Type B pancreatic cell (in vitro differentiated cells): ENCODE results near the gene TTLL11. TPM values are rescaled to one million over a fixed set of nuclear protein-coding genes. Genes with fewer than 3 reads are reported as not detected.
A peak's percentile ranks its signal among the peaks of the same experiment; 100 is the strongest.

ENCODE experiments used
- DNase-seq: peaks from one replicate; pipeline ENCODE4 v3.0.0; 2021; ENCODE audit warnings: mixed read lengths; ENCODE audit not compliant: unreplicated experiment; ENCODE audit errors: extremely low spot score
- H3K27ac Mint-ChIP-seq: 2 replicates; pipeline ENCODE4 v1.8.0; 2021; ENCODE audit warnings: mild to moderate bottlenecking, mixed read lengths
- H3K27me3 Mint-ChIP-seq: 2 replicates; pipeline ENCODE4 v1.8.0; 2021; ENCODE audit warnings: mixed read lengths
- H3K36me3 Mint-ChIP-seq: 2 replicates; pipeline ENCODE4 v1.8.0; 2021; ENCODE audit warnings: mixed read lengths
- H3K4me1 Mint-ChIP-seq: one replicate; pipeline ENCODE4 v1.8.0; 2021; ENCODE audit warnings: mixed read lengths; ENCODE audit not compliant: unreplicated experiment
- H3K4me3 Mint-ChIP-seq: 2 replicates; pipeline ENCODE4 v1.8.0; 2021; ENCODE audit warnings: mild to moderate bottlenecking, mixed read lengths
- H3K9me3 Mint-ChIP-seq: 2 replicates; pipeline ENCODE4 v1.8.0; 2021; ENCODE audit warnings: mixed read lengths
- total RNA-seq: library from RNA; stranded (reverse); gene quantifications from 2 replicates; pipeline ENCODE4 v1.2.1, GENCODE V29; 2021; ENCODE audit warnings: low replicate concordance
- TF ChIP-seq, protein P1 (sequence below): fragments of 200-600 bp; sonication (generic); conservative IDR thresholded peaks from 2 replicates; pipeline ENCODE4 v1.5.0; 2021; ENCODE audit warnings: antibody characterized with exemption, mild to moderate bottlenecking

Gene TTLL11
- total RNA-seq, 1 donor from 2014 or later, result 8.6 TPM

DNA sequence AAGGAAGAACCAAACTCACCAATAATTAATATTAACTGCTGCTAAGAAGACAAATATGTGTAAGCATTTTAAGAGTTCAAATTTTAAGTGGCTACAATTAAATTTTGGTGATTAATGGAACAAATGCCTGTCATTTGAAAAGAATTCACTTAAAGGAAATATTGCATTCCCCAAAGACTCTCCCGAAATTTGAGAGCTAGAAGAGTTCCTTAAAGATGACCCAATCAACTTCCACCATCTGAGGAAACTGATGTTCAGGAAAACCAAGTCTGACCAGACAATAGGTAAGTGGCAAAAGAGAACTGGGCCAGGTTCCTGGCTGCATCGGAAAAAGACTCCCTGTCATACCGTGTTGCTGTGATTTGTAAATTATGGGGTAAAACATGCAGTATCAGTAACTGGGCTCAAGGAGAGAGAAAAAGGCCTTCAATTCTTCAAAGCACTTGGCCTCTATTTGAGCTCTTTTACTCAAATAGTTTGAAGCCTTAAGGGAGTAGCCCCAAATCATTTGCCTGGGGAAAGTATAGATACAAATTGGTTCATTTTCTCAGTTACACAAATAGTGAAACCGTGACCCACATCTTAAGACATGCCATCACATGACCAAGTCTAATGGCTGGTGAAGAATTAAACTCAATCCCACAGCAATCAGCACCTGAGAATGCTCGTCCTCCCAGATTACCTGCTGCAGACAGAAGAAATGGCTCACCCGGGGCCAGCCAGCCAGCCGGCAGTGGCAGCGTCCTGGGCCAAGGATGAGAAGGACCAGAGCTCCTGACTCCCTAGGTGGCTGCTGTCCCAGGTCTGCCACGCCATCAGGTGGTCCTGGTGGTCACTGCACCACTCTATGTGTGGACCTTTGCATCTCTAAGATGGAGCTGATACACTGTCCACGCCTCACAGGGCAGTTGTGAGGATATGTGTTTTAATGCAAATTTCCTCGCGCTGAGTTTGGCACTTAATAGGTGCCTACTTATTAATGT, 162.9 kb downstream of the TTLL11 start:
- Mint-ChIP-seq H3K27ac (no peak overlapping the region), H3K27me3 (no peaks in the 10 kb centered on the region), H3K4me3 (no peak overlapping the region), H3K36me3 (no peaks in the 10 kb centered on the region), H3K9me3 (no peaks in the 10 kb centered on the region), H3K4me1 (peaks cover 12% of the 10 kb centered on the region)
- DNase-seq, result no peak
- TF ChIP-seq, protein P1, sequence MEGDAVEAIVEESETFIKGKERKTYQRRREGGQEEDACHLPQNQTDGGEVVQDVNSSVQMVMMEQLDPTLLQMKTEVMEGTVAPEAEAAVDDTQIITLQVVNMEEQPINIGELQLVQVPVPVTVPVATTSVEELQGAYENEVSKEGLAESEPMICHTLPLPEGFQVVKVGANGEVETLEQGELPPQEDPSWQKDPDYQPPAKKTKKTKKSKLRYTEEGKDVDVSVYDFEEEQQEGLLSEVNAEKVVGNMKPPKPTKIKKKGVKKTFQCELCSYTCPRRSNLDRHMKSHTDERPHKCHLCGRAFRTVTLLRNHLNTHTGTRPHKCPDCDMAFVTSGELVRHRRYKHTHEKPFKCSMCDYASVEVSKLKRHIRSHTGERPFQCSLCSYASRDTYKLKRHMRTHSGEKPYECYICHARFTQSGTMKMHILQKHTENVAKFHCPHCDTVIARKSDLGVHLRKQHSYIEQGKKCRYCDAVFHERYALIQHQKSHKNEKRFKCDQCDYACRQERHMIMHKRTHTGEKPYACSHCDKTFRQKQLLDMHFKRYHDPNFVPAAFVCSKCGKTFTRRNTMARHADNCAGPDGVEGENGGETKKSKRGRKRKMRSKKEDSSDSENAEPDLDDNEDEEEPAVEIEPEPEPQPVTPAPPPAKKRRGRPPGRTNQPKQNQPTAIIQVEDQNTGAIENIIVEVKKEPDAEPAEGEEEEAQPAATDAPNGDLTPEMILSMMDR, result peak; percentile 63

DNA sequence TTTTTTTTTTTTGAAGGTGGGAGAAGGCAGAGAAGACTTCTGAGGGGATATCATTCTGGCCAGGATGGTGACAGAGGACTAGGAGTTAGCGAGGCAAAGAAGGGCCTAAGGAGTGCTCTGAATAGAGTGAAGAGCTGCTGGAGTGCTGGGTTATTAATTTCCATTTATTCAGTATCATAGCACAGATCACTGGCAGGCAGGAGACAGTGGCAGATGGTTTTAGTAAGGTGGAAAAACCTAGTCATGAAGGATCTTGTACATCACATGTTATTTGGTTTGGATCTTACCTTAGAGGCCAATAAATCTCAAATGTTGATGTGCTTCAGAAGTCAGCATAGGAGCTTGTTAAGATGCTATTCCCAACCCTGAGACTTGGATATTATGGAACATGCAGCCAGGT, 165.5 kb downstream of the TTLL11 start:
- no peaks in the 10 kb centered on the region for H3K9me3 Mint-ChIP-seq
- H3K4me1 Mint-ChIP-seq, result peaks cover 21% of the 10 kb centered on the region
- H3K4me3 Mint-ChIP-seq, result no peak overlapping the region
- no peak overlapping the region for H3K27ac Mint-ChIP-seq
- no peak for DNase-seq
- TF ChIP-seq, protein P1, result no peak
- H3K36me3 Mint-ChIP-seq, result no peaks in the 10 kb centered on the region
- H3K27me3 Mint-ChIP-seq, result no peaks in the 10 kb centered on the region

DNA sequence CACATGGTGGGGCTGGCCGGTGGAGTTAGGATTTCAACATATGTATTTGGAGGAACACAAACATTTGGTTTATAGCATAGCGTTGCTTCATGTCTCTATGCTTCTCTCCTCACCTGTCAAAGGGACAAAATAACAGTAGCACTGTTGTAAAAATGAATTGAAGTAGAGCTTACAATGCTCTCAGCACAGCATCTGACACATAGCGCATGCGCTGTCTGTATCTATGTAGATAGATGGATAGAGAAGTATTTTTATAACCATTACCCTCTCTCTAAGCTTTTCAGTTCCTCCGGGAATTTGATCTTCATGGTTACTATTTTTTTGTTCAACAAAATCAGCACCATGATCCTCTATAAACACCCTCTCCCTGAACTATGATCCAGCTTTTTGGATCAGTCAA, 166.0 kb downstream of the TTLL11 start:
- no peak for DNase-seq
- Mint-ChIP-seq H3K27me3 (no peaks in the 10 kb centered on the region), H3K27ac (no peak overlapping the region), H3K4me1 (peaks cover 21% of the 10 kb centered on the region), H3K4me3 (no peak overlapping the region), H3K9me3 (no peaks in the 10 kb centered on the region), H3K36me3 (no peaks in the 10 kb centered on the region)
- TF ChIP-seq, protein P1, result no peak

DNA sequence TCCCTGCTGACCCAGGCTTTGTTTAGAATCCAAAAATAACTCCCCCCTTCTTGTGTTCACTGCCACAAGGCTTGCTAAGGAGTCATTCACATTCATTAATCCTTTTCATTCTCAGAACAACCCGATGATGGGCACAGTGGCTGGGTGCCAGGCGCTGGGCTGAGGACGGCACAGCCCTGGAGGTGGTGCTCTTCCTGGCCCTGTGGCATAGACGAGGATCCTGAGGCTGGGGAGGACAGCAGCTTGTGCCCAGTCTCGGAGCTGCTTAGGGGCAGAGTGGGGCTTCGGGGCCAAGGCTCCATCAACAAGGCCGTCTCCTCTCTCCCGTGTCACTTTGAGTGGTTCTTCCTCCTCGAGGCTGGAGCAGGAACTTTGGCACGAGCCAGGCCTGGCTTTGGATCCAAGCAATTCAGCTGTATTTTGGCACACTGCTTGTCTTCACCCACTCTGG, 166.7 kb downstream of the TTLL11 start:
- H3K4me3 Mint-ChIP-seq, result no peak overlapping the region
- no peaks in the 10 kb centered on the region for H3K9me3 Mint-ChIP-seq
- H3K27ac Mint-ChIP-seq, result no peak overlapping the region
- H3K4me1 Mint-ChIP-seq, result peaks cover 24% of the 10 kb centered on the region
- no peaks in the 10 kb centered on the region for H3K36me3 Mint-ChIP-seq
- H3K27me3 Mint-ChIP-seq, result no peaks in the 10 kb centered on the region
- TF ChIP-seq, protein P1, result no peak
- DNase-seq, result no peak

DNA sequence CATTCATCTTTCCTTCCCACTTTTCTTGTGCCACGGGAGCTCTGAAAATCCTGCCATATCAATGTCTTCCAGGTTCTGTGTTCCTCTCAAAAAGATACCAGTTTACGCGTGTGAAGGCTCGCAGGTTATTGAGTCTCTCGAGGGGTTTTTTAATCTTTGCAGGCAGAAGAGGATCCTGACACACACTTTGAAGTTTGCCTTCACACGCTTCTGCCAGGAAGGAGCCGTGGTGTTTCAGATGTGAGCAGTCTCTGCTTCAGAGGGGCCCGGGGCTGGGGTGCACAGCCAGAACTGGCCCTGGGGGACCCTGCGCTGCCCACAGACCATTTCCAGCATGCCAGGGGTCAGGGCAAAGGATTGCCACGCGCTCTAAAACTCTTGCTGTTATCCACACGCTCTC, 167.2 kb downstream of the TTLL11 start:
- DNase-seq, result no peak
- peaks cover 28% of the 10 kb centered on the region for H3K4me1 Mint-ChIP-seq
- H3K4me3 Mint-ChIP-seq, result no peak overlapping the region
- no peaks in the 10 kb centered on the region for H3K36me3 Mint-ChIP-seq
- TF ChIP-seq, protein P1, result no peak
- H3K27me3 Mint-ChIP-seq, result no peaks in the 10 kb centered on the region
- no peak overlapping the region for H3K27ac Mint-ChIP-seq
- no peaks in the 10 kb centered on the region for H3K9me3 Mint-ChIP-seq
